ENCODE data around the gene PHLPP2. TPM values are rescaled to one million over a fixed set of nuclear protein-coding genes. Genes with fewer than 3 reads are reported as not detected.

PHLPP2 gene
- polyA plus RNA-seq, 4 donors: 7.6 to 11.6 (median 9.5) TPM

DNA sequence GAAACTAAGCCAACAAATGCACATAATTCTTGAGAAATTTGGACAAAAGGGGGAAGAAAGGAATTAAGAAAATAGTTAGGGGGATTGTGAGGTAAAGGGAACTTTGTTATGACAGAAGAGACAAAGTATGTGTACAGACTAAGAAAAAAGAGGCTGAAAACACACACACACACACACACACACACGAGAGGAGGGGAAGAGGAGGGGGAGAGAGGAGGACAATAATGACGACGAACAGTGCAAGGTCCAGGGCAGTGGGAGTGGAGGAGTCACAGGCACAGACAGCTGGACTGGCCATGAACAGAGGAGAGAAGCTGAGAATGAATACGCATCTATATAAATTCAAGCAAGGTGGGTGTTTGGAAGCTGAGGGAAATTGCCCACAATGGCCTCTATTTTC lies 54.0 kb downstream of the PHLPP2 start:
- no peak for DNase-seq (ENCODE audit: low read depth in 4 of 4, low spot score in 2 of 4)

- DNase-seq (ENCODE audit: low read depth in 4 of 4, low spot score in 2 of 4): no peak
Observed at GRCh38 chr16:71669926-71670536, 54.5 kb downstream of the PHLPP2 start.

GRCh38 chr16:71666928-71667707 lies 57.4 kb downstream of the PHLPP2 start:
- no peak for DNase-seq (ENCODE audit: low read depth in 4 of 4, low spot score in 2 of 4)

GRCh38 chr16:71666264-71666663 lies 58.2 kb downstream of the PHLPP2 start:
- no peak for DNase-seq (ENCODE audit: low read depth in 4 of 4, low spot score in 2 of 4)

- no peak for DNase-seq (ENCODE audit: low read depth in 4 of 4, low spot score in 2 of 4)
Observed at GRCh38 chr16:71659471-71659870, 65.0 kb downstream of the PHLPP2 start.

DNA sequence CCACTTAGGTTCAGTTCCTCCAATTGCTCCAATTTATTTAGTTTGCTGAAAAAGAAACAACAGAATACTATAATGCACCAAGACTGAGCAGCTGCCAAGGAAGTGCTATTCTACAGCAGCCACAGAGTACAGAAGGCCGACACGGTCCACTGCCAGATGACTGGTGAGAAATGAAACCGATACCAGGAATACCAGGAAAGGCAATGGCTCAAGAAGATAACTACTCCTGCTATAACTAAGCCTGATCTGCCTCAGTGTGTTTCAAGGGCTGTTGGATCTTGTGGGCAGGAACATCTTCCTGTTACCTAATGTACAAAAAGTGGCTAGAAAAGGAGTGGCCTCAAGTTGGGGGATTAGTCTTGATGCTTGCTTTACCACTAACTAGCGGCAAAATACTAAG lies 65.7 kb downstream of the PHLPP2 start:
- DNase-seq (ENCODE audit: low read depth in 4 of 4, low spot score in 2 of 4): peak in 3 of 4 donors; percentile 11 to 21 (median 13)

- DNase-seq (ENCODE audit: low read depth in 4 of 4, low spot score in 2 of 4): no peak
Observed at GRCh38 chr16:71649704-71650103, 74.8 kb downstream of the PHLPP2 start.

- no peak for DNase-seq (ENCODE audit: low read depth in 4 of 4, low spot score in 2 of 4)
Observed at GRCh38 chr16:71648921-71649320, 75.6 kb downstream of the PHLPP2 start.

- no peak for DNase-seq (ENCODE audit: low read depth in 4 of 4, low spot score in 2 of 4)
Observed at GRCh38 chr16:71648162-71648561, 76.3 kb downstream of the PHLPP2 start.

DNA sequence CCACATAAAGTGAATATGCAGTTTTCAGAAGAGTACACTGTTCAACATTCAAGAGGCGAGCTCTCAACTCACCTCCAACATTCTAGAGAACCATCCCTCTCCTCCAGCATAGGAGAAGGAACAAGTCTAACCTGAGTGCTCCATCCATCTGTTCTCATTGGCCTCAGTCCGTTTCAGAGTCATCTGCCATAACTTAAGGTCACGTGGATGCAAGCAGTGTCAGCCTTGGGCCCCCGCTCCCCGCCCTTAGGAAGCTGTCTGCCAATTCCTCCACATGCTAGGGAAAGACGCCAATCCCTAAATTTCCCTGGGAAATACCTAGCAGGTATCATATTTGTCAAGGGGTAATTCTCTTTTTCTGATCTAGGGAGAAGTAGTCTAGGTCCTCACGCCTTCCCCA lies 77.1 kb downstream of the PHLPP2 start:
- DNase-seq (ENCODE audit: low read depth in 4 of 4, low spot score in 2 of 4): no peak

DNA sequence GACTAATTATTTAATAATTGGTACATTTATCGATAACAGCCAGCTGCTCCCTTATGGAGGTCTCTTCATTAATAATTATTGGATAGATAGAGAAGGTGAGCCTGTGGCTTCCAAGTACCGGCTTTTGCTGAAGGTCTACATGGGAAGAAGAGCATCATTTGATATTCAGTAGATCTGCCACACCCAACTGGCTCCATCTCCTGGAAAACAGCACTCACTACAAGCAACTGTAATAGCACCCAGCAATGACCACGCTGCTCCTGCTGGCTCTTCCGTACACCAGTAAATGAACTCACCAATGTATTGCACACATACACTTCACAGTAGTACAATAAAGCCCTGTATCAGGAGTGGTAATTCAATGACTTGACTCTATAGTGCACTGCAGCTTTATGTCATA lies 79.1 kb downstream of the PHLPP2 start:
- DNase-seq (ENCODE audit: low read depth in 4 of 4, low spot score in 2 of 4): no peak

- no peak for DNase-seq (ENCODE audit: low read depth in 4 of 4, low spot score in 2 of 4)
Observed at GRCh38 chr16:71637398-71637797, 87.1 kb downstream of the PHLPP2 start.

GRCh38 chr16:71635632-71636031 lies 88.9 kb downstream of the PHLPP2 start:
- no peak for DNase-seq (ENCODE audit: low read depth in 4 of 4, low spot score in 2 of 4)

- DNase-seq (ENCODE audit: low read depth in 4 of 4, low spot score in 2 of 4): no peak
Observed at GRCh38 chr16:71631776-71632175, 92.7 kb downstream of the PHLPP2 start.

GRCh38 chr16:71630808-71631207 lies 93.7 kb downstream of the PHLPP2 start:
- no peak for DNase-seq (ENCODE audit: low read depth in 4 of 4, low spot score in 2 of 4)

DNA sequence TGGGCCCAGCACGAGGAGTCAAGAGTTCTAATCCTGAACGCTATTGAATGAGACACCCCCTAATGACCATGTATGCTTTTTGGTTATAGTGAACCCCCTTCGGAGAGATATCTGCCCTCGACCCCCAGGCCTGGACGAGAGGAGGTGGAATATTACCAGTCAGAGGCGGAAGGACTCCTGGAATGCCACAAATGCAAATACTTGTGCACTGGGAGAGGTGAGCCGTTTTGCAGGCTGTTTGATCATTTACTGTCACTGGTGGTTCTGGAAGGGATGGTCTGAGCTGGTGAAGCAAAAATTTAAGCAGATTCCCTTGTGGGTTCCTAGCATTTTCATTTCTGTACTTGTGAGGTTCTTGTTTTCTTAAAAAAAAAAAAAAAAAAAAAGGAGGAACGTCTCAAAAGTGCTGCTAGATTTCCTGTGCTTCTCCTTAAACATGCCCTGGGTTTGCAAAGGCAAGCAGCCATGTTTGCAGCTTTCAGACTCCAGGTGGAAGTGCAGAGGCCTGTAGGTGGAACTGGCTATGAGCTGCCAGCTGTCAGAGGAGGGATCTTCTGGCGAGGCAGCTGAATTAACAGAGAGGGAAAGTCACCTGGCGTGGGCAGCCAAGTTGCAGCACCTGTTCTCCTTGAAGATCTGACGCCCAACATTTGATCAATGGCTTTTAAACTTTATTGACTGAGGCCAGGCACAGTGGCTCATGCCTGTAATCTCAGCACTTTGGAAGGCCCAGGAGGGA lies 95.1 kb downstream of the PHLPP2 start:
- DNase-seq (ENCODE audit: low read depth in 4 of 4, low spot score in 2 of 4): no peak

DNA sequence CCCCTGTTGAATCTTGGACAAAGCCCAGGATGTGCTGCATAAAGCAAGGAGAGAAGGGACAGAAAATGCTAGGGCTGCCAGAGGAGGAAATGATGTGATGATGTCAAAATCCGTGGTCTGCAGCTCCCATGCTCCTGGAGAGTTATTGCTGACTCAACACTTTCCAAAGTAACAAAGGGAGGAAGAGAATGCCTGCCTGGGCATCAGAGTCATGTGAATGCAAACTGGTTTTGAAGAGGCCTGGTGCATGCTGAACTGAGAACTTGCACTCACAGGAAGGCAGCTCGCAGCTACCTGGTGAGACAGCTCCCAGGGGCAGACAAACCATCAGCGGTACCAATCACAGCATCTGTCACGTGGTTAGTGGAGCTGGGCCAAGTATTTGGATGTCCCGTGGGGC lies 95.7 kb downstream of the PHLPP2 start:
- DNase-seq (ENCODE audit: low read depth in 4 of 4, low spot score in 2 of 4): no peak

GRCh38 chr16:71627731-71628181 lies 96.7 kb downstream of the PHLPP2 start:
- DNase-seq (ENCODE audit: low read depth in 4 of 4, low spot score in 2 of 4): no peak

- peak in 1 of 4 donors; percentile 12 for DNase-seq (ENCODE audit: low read depth in 4 of 4, low spot score in 2 of 4)
Observed at GRCh38 chr16:71626858-71627213, 97.7 kb downstream of the PHLPP2 start.

GRCh38 chr16:71626018-71626857 lies 98.3 kb downstream of the PHLPP2 start, which contains the start of gene MARVELD3:
Gene MARVELD3 (plus strand): TSS chr16:71626184. CDS start chr16:71626230, 46 bp downstream.
- peak in 1 of 4 donors; percentile 25 for DNase-seq (ENCODE audit: low read depth in 4 of 4, low spot score in 2 of 4)
